GM12801 (cell line): Measurements from ENCODE around the gene FBP1.

Experiments used
- CTCF ChIP-seq: IDR thresholded peaks from one replicate; pipeline ENCODE4 v1.5.1; 2011; ENCODE audit warnings: control low read depth; ENCODE audit not compliant: insufficient read length; ENCODE audit errors: extremely low read depth

The FBP1 gene

DNA sequence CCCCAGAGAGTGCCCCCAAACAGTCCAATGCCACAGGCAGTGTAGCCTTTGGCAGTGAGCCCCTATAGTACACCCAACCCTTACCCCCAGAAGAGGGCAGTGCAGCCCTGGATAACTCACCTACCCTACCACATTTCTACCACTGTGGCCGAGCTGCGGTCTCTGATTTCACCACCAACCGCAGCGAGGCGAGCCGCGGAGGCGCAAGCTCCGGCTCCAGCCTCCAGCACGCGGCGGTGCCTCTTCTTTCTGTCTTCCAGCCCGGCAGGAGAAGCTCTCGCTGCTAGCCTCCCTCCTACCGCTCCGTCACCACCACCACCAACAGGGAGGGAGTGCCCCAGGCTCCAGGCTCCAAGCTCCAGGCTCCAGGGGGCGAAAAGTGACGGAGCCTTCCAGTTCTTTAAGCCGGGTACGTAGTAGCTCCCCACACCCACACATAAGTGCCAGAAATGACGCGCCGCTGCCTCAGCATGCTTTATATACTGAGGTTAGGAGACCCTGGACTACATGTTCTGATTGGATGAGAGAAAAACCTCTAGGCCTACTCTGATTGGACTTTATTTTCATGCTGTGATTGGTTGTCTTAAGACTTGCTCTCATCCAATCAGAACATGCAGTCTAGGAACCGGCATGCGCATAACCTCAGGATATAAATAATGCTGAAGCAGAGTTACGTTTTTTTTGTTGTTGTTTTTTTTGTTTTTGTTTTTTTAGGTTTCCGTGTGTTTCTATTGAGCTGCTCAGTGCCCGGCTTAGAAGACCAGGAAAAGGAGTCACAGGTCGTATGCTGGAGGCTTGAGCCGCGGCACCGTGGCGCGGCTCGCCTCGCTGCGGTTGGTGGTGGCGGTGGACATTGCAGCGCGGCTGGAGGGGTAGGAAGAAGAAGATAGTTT lies 84.6 kb downstream of the FBP1 start, which contains the start of gene PCAT7:
Gene PCAT7, plus strand, starts transcription at position 645 of the 893 bp plus-strand sequence.
- no peak for TF ChIP-seq CTCF

DNA sequence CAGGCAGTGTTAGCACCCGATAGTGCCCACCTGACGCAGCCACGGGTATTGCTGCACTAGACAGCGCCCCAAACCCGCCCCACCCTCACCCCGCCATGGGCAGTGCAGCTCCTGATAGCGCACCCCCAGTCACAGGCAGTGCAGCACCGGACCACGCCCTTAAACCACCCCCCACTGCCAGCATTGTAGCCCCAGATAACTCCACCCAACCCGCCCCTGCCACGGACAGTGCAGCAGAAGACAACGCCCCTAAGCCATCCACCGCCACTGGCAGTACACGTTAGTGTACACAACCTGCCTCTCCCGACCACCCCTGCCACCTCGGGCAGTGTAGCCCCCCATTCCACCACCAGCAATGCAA lies 85.3 kb downstream of the FBP1 start:
- no peak for TF ChIP-seq CTCF
